ENCODE measurements around the gene ELAVL2.

The ELAVL2 gene

DNA sequence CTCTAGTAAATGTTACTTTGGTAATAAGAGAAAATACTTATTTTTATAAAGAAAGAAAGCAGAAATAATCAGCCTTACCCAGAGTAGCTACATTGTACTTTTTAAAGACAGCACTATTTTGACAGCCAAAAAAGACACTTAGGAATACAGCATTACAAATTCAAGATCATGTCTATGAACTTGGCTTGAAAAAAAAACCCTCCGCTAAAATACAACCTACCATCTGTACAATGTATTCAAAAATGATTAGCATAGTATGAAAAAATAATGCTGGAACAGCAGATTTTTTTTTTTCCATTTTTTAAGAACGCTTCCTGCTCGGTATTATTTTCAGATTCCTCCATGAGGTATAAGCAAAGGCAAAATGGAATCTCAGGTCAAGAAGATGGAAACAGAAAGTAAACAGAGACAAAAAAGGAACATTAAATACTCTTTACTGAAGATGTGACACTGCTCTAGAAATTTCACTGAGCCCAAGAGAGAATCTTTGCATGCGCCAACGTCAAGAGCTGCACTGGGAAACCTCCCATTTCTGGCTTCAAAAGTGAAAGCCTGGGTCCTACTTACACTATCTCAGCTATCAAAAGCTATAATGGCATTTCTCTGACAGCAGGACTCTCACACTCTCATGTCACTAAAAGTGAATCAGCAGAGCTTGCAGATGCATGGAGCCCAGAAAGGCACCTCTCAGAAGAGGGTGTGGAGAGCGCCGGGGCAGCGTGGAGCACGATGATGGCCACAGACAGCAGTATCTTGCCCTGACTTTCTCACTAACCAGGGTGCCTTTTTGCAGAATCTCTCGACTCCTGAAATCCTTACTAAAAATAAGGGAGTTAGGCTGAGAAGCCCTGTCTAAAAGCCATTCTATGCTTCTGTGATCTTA lies 167.4 kb downstream of the ELAVL2 start:
- TF ChIP-seq, protein P1, sequence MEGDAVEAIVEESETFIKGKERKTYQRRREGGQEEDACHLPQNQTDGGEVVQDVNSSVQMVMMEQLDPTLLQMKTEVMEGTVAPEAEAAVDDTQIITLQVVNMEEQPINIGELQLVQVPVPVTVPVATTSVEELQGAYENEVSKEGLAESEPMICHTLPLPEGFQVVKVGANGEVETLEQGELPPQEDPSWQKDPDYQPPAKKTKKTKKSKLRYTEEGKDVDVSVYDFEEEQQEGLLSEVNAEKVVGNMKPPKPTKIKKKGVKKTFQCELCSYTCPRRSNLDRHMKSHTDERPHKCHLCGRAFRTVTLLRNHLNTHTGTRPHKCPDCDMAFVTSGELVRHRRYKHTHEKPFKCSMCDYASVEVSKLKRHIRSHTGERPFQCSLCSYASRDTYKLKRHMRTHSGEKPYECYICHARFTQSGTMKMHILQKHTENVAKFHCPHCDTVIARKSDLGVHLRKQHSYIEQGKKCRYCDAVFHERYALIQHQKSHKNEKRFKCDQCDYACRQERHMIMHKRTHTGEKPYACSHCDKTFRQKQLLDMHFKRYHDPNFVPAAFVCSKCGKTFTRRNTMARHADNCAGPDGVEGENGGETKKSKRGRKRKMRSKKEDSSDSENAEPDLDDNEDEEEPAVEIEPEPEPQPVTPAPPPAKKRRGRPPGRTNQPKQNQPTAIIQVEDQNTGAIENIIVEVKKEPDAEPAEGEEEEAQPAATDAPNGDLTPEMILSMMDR (conservative IDR thresholded peaks at IDR 0.05; ENCODE audit: control insufficient read depth, insufficient read depth, low read depth, low read length) = no peak
- DNase-seq (ENCODE audit: low read depth) = no peak
- H3K4me3 ChIP-seq (ENCODE audit: control insufficient read depth, low read depth, low read length) = no peak overlapping the region

DNA sequence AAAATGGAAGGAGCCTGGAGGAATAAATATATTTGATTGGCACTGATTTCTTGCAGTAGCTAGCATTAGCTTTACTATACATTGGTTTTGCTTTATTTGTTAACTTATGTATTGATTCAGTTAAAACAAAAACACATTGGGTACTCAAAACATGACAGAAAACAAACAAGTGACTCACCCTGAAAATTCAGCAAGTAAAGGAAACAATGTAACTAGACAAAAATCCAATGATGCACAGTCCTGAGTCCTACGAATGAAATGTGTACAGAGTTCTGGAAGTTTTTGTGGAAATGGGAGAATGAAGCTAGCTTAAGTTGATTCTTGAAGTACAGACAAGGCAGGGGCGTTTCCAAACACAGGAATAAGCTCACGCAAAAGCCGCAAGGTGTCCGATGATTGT lies 175.0 kb downstream of the ELAVL2 start:
- DNase-seq (ENCODE audit: low read depth) = no peak
- TF ChIP-seq, protein P1 (conservative IDR thresholded peaks at IDR 0.05; ENCODE audit: control insufficient read depth, insufficient read depth, low read depth, low read length) = no peak
- H3K4me3 ChIP-seq (ENCODE audit: control insufficient read depth, low read depth, low read length) = no peak overlapping the region

DNA sequence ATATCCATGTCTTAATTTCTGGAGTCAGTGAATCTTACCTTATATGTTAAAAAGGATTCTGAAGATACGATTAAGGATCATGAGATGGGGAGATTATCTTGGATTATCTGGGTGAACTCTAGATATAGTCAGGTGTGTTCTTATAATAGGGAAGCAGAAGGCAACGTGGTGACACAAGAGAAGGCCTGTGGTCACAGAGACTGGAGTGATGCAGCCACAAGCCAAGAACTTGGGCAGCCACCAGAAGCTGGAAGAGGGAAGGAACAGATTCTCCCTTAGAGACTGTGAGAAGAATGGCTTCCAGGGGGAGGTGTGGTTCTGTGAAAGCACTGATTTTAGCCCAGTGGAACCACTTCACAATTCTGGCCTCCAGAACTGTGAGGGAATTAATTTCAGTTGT lies 177.4 kb downstream of the ELAVL2 start:
- H3K4me3 ChIP-seq (ENCODE audit: control insufficient read depth, low read depth, low read length) = no peak overlapping the region
- TF ChIP-seq, protein P1 (conservative IDR thresholded peaks at IDR 0.05; ENCODE audit: control insufficient read depth, insufficient read depth, low read depth, low read length) = no peak

DNA sequence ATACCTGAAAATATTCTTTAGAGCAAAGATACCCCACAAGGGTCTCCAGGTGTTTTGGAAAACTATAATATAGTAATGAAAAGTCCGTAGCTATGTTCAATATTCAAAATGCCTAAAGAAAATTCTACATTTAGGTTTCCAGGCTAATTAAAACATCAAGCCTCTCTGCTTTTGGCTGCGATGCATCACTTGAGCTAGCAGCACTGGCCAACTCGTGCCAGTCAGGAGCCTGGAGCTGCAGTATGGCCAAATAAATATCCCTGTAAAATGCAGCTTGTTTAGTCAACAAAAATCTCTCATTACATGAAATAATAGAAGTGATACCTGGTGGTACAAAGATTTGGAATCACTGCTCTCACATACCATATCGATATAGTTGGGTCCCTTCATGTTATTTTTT lies 181.1 kb downstream of the ELAVL2 start:
- DNase-seq (ENCODE audit: low read depth) = no peak
- TF ChIP-seq, protein P1 (conservative IDR thresholded peaks at IDR 0.05; ENCODE audit: control insufficient read depth, insufficient read depth, low read depth, low read length) = no peak
- H3K4me3 ChIP-seq (ENCODE audit: control insufficient read depth, low read depth, low read length) = no peak overlapping the region

More for the DNA sequence above, 177.4 kb downstream of the ELAVL2 start:
- no peak for DNase-seq (ENCODE audit: low read depth)

DNA sequence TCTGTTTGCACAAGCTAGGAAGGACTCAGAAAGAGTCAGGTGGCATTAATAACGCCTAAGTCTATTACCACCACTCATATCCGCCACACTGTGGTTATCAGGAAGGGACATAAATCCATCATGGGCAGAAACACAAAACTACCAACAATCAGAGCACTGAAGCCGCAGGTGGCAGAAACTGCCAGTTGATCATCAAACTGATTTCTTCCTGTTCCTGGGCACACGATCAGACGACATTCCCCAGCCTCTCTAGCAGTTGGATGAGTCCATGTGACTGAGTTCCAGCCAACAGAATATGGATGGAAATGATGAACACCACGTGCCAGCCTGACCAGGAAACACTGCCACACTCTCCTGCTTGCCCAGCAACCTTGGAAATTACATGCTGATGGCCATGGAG lies 181.7 kb downstream of the ELAVL2 start:
- H3K4me3 ChIP-seq (ENCODE audit: control insufficient read depth, low read depth, low read length) = no peak overlapping the region
- TF ChIP-seq, protein P1 (conservative IDR thresholded peaks at IDR 0.05; ENCODE audit: control insufficient read depth, insufficient read depth, low read depth, low read length) = no peak
- no peak for DNase-seq (ENCODE audit: low read depth)

DNA sequence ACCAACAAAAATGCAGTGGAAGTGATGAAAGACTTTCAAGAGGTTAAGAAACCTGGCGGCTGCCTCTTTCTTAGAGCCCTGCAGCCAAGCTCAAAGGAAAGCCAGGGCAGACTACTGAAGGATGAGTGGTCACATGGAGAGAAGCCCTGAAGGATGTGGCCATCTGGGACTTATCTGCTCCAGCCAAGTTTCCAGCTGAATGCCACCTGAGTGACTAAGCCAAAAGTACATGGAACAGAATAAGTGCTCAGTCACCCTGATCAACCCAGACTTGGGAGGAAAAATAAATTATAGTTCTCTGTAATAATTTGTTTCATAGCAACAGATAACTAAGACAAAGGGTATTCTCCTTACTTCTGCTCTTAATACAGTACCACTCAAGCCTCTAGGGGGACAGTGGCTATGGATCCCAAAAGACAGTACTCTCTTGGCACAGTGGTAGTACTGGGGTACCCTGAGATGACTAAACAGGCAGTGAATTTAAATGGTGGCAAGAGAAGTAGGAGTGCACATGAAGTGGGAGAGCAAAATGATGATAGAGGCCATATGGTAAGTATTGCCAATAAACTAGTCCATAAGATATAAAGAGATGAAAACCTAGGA lies 182.3 kb downstream of the ELAVL2 start:
- no peak overlapping the region for H3K4me3 ChIP-seq (ENCODE audit: control insufficient read depth, low read depth, low read length)
- TF ChIP-seq, protein P1 (conservative IDR thresholded peaks at IDR 0.05; ENCODE audit: control insufficient read depth, insufficient read depth, low read depth, low read length) = no peak
- no peak for DNase-seq (ENCODE audit: low read depth)
